ENCODE measurements around the gene KLK10. TPM values are rescaled to one million over a fixed set of nuclear protein-coding genes. Genes with fewer than 3 reads are reported as not detected.

KLK10 gene
- total RNA-seq, 1 experiment from 2014 or later: not detected

GRCh38 chr19:51027873-51028272 is 8.4 kb upstream of the KLK10 start:
- intact Hi-C loops (cut with micrococcal nuclease; ENCODE audit: unreplicated experiment): no loop called here
- POLR2A ChIA-PET (ENCODE audit: low non-redundant PET): no interaction called here
- TF ChIP-seq CTCF (conservative IDR thresholded peaks at IDR 0.05; ENCODE audit: low read depth, low read length) (no peak), EZH2 (IDR thresholded peaks at IDR 0.05; ENCODE audit: borderline replicate concordance, low read depth, low read length, poor library complexity, severe bottlenecking) (no peak)
- no peaks in the 10 kb centered on the region for H3K4me1 ChIP-seq (ENCODE audit: insufficient read depth, low read length, poor library complexity, severe bottlenecking)
- CTCF ChIA-PET: no interaction called here
- H3K27me3 ChIP-seq (replicated peaks; ENCODE audit: insufficient read depth, low read depth, low read length, poor library complexity): peaks cover 53% of the 10 kb centered on the region
- no TSS peak for BruUV-seq (replicated peaks)
- H3K9me3 ChIP-seq (ENCODE audit: low read depth, low read length, poor library complexity, severe bottlenecking): no peaks in the 10 kb centered on the region
- no peaks in the 10 kb centered on the region for H3K36me3 ChIP-seq (ENCODE audit: insufficient read depth, low read length, poor library complexity, severe bottlenecking)
- H3K4me3 ChIP-seq (ENCODE audit: low read depth, low read length, poor library complexity, severe bottlenecking): no peak overlapping the region
- DNase-seq (ENCODE audit: low spot score): no peak
- no peak overlapping the region for H3K27ac ChIP-seq (ENCODE audit: low read depth, low read length, poor library complexity, severe bottlenecking)

GRCh38 chr19:51027126-51027806 is 7.8 kb upstream of the KLK10 start:
- ChIA-PET CTCF (no interaction called here), POLR2A (ENCODE audit: low non-redundant PET) (no interaction called here)
- Histone ChIP-seq H3K27me3 (replicated peaks; ENCODE audit: insufficient read depth, low read depth, low read length, poor library complexity) (peaks cover 59% of the 10 kb centered on the region), H3K4me3 (ENCODE audit: low read depth, low read length, poor library complexity, severe bottlenecking) (no peak overlapping the region), H3K36me3 (ENCODE audit: insufficient read depth, low read length, poor library complexity, severe bottlenecking) (no peaks in the 10 kb centered on the region), H3K27ac (ENCODE audit: low read depth, low read length, poor library complexity, severe bottlenecking) (no peak overlapping the region), H3K9me3 (ENCODE audit: low read depth, low read length, poor library complexity, severe bottlenecking) (no peaks in the 10 kb centered on the region), H3K4me1 (ENCODE audit: insufficient read depth, low read length, poor library complexity, severe bottlenecking) (no peaks in the 10 kb centered on the region)
- no TSS peak for BruUV-seq (replicated peaks)
- no peak for DNase-seq (ENCODE audit: low spot score)
- intact Hi-C loops (cut with micrococcal nuclease; ENCODE audit: unreplicated experiment): no loop called here
- TF ChIP-seq CTCF (conservative IDR thresholded peaks at IDR 0.05; ENCODE audit: low read depth, low read length): no peak
- no peak for TF ChIP-seq EZH2 (IDR thresholded peaks at IDR 0.05; ENCODE audit: borderline replicate concordance, low read depth, low read length, poor library complexity, severe bottlenecking)

- intact Hi-C loops (cut with micrococcal nuclease; ENCODE audit: unreplicated experiment): no loop called here
- CTCF ChIA-PET: no interaction called here
- TF ChIP-seq EZH2 (IDR thresholded peaks at IDR 0.05; ENCODE audit: borderline replicate concordance, low read depth, low read length, poor library complexity, severe bottlenecking) (no peak), CTCF (conservative IDR thresholded peaks at IDR 0.05; ENCODE audit: low read depth, low read length) (no peak)
Measured at GRCh38 chr19:51026554-51026831, 7.0 kb upstream of the KLK10 start, which contains the start of gene KLK11. KLK11 (minus strand) TSS chr19:51026616; CDS start chr19:51025631, 985 bp downstream.

More at GRCh38 chr19:51026554-51026831, 7.0 kb upstream of the KLK10 start, which contains the start of gene KLK11:
- peaks cover 65% of the 10 kb centered on the region for H3K27me3 ChIP-seq (replicated peaks; ENCODE audit: insufficient read depth, low read depth, low read length, poor library complexity)
- H3K9me3 ChIP-seq (ENCODE audit: low read depth, low read length, poor library complexity, severe bottlenecking): no peaks in the 10 kb centered on the region
- no peak within 1 kb of the TSS for H3K4me3 ChIP-seq (ENCODE audit: low read depth, low read length, poor library complexity, severe bottlenecking)
- BruUV-seq (replicated peaks): no TSS peak
- DNase-seq (ENCODE audit: low spot score): no peak
- H3K27ac ChIP-seq (ENCODE audit: low read depth, low read length, poor library complexity, severe bottlenecking): no peak within 1 kb of the TSS
- no peaks in the 10 kb centered on the region for H3K36me3 ChIP-seq (ENCODE audit: insufficient read depth, low read length, poor library complexity, severe bottlenecking)
- POLR2A ChIA-PET (ENCODE audit: low non-redundant PET): no interaction called here
- H3K4me1 ChIP-seq (ENCODE audit: insufficient read depth, low read length, poor library complexity, severe bottlenecking): no peaks in the 10 kb centered on the region
